Measurements from ENCODE around the gene GPC5.

GRCh38 chr13:91684746-91685145 is 286.3 kb downstream of the GPC5 start:
- TF ChIP-seq CTCF (IDR thresholded peaks at IDR 0.05) (no peak), POLR2A (IDR thresholded peaks at IDR 0.05) (no peak)
